Measurements from ENCODE around the gene GCNT3. TPM values are rescaled to one million over a fixed set of nuclear protein-coding genes. Genes with fewer than 3 reads are reported as not detected.

GCNT3 gene
- total and polyA plus RNA-seq, 2 donors (not counting 3 experiments of a cell fraction or from before 2014, with no cell fraction given): not detected

- Histone ChIP-seq H2AFZ (ENCODE audit: low read depth, low read length) (no peak overlapping the region), H3K4me2 (ENCODE audit: insufficient read depth, low read length) (no peak overlapping the region), H3K36me3 (ENCODE audit: control insufficient read depth in 2 of 2, extremely low read depth in 1 of 2, insufficient read depth in 2 of 2, low read length in 2 of 2) (no peaks in the 10 kb centered on the region), H3K4me1 (ENCODE audit: control insufficient read depth, extremely low read depth, insufficient read depth, low read length) (peaks cover 4% of the 10 kb centered on the region), H3K9me3 (replicated peaks; ENCODE audit: control insufficient read depth, insufficient read depth, low read length) (no peaks in the 10 kb centered on the region), H3K27ac (ENCODE audit: insufficient read depth, low read depth, low read length) (no peak overlapping the region), H3K27me3 (ENCODE audit: control insufficient read depth in 2 of 2, insufficient read depth in 2 of 2, low read length in 2 of 2) (peaks cover 0 to 6% of the 10 kb centered on the region in 2 experiments), H3K9ac (replicated peaks; ENCODE audit: extremely low read depth, insufficient read depth, low read length) (no peak overlapping the region), H3K9me1 (replicated peaks; ENCODE audit: control insufficient read depth, extremely low read depth, insufficient read depth, low read length) (no peaks in the 10 kb centered on the region), H3K79me2 (ENCODE audit: control insufficient read depth, insufficient read depth, low read length) (no peaks in the 10 kb centered on the region), H3K4me3 (replicated peaks in 1 of 3; ENCODE audit: insufficient read depth in 1 of 3, low read depth in 1 of 3, low read length in 3 of 3) (no peak overlapping the region), H4K20me1 (replicated peaks; ENCODE audit: control insufficient read depth, extremely low read depth, insufficient read depth, low read length) (no peaks in the 10 kb centered on the region)
- dilution Hi-C loops (cut with MboI; ENCODE audit: extremely low pct_ligation_motif_present, low sequenced_read_pairs) (no loop called here), intact Hi-C loops (cut with micrococcal nuclease) (no loop called here)
- TF ChIP-seq POLR2A (IDR thresholded peaks at IDR 0.05; ENCODE audit: low read depth, low read length) (no peak), GATA2 (IDR thresholded peaks at IDR 0.05; ENCODE audit: insufficient read depth, insufficient read length, low read depth, low read length) (no peak), MAX (IDR thresholded peaks at IDR 0.05; ENCODE audit: insufficient read depth, insufficient read length) (no peak), FOS (IDR thresholded peaks at IDR 0.05; ENCODE audit: borderline replicate concordance, insufficient read depth, low read length) (no peak), MYC (IDR thresholded peaks at IDR 0.05; ENCODE audit: low read depth, low read length) (no peak)
- TF ChIP-seq, protein P1, sequence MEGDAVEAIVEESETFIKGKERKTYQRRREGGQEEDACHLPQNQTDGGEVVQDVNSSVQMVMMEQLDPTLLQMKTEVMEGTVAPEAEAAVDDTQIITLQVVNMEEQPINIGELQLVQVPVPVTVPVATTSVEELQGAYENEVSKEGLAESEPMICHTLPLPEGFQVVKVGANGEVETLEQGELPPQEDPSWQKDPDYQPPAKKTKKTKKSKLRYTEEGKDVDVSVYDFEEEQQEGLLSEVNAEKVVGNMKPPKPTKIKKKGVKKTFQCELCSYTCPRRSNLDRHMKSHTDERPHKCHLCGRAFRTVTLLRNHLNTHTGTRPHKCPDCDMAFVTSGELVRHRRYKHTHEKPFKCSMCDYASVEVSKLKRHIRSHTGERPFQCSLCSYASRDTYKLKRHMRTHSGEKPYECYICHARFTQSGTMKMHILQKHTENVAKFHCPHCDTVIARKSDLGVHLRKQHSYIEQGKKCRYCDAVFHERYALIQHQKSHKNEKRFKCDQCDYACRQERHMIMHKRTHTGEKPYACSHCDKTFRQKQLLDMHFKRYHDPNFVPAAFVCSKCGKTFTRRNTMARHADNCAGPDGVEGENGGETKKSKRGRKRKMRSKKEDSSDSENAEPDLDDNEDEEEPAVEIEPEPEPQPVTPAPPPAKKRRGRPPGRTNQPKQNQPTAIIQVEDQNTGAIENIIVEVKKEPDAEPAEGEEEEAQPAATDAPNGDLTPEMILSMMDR (IDR thresholded peaks at IDR 0.05; ENCODE audit: extremely low read depth in 1 of 2, insufficient read depth in 1 of 2, low read depth in 1 of 2, low read length in 2 of 2): no peak
- ChIA-PET POLR2A (no interaction called here), CTCF (interaction anchor here (0.6 kb wide), 1 partner anchor 164 kb away, joined by 4 read pairs; no protein-coding TSS in a partner anchor)
- DNase-seq (ENCODE audit: low read depth, low spot score) (no peak), FAIRE-seq (no peak)
- BruUV-seq (replicated peaks): no TSS peak
Measured at GRCh38 chr15:59609730-59610712, 1.6 kb upstream of the GCNT3 start.

All from endothelial cell of umbilical vein (primary cell).